GM12874 (cell line): ENCODE measurements around the gene PRRC2B.

Source experiments
- TF ChIP-seq, protein P1 (sequence below): IDR thresholded peaks from 2 replicates; pipeline ENCODE4 v1.5.1; 2011; ENCODE audit warnings: low read depth, mild to moderate bottlenecking, control low read depth, low read length, moderate library complexity; ENCODE audit not compliant: insufficient read depth

The PRRC2B gene

DNA sequence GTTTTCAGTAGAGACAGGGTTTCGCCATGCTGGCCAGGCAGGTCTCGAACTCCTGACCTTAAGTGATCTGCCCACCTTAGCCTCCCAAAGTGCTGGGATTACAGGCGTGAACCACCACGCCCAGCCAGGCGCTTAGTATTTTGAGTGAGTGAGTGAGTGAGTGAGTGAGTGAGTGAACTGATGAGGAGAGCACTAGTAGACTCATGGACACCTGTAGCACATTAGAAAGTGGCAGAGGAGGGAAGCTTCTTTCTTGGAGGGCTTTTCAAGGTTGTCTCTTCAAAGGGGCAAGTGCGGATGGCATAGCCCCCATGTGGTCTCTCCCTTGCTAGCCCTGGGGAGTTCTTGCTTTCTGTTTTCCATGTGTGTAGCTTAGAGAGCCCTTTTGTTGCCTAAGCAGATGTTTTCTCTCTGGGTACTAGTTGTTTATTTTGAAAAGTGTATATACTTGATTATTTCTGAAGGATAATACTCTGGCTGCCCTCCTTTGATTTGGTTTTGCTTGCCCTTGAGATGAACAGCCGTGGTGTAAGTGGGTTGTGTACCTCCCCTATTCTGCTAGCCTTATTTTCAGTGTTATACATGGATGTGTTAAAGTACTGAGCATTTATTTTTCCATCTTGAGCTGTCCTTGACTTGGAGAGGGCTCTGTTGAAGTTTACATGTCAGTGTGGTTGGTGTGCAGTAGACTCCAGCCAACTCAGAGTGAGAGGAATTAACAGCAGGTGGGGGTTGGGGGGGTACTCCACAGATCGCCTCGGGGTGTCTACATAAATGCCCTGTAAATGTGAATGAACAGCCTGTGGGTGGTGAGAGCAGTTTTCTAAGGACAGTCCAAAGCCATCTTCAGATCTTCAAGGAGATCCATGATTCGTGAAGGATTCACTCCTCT lies 35.5 kb downstream of the PRRC2B start:
- TF ChIP-seq, protein P1, sequence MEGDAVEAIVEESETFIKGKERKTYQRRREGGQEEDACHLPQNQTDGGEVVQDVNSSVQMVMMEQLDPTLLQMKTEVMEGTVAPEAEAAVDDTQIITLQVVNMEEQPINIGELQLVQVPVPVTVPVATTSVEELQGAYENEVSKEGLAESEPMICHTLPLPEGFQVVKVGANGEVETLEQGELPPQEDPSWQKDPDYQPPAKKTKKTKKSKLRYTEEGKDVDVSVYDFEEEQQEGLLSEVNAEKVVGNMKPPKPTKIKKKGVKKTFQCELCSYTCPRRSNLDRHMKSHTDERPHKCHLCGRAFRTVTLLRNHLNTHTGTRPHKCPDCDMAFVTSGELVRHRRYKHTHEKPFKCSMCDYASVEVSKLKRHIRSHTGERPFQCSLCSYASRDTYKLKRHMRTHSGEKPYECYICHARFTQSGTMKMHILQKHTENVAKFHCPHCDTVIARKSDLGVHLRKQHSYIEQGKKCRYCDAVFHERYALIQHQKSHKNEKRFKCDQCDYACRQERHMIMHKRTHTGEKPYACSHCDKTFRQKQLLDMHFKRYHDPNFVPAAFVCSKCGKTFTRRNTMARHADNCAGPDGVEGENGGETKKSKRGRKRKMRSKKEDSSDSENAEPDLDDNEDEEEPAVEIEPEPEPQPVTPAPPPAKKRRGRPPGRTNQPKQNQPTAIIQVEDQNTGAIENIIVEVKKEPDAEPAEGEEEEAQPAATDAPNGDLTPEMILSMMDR, result no peak

DNA sequence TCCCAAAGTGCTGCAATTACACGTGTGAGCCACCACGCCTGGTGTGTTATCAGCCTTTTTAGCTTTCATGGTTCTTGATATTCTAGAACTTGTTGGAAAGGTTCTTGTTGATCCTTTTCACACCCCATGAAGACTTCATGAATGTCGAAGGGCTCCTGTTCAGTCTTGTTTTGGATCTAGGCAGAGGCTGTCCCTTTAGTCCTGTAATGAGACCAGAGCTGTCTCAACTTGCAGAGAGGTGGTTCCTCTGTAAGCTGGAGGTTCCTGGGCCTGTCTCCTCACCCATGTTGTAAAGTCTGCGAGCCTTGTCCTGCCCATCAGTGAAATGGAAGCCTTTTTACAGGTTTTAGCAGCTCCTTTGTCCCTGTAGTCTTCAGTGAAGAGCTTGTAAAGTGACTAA lies 38.2 kb downstream of the PRRC2B start:
- TF ChIP-seq, protein P1, result no peak

DNA sequence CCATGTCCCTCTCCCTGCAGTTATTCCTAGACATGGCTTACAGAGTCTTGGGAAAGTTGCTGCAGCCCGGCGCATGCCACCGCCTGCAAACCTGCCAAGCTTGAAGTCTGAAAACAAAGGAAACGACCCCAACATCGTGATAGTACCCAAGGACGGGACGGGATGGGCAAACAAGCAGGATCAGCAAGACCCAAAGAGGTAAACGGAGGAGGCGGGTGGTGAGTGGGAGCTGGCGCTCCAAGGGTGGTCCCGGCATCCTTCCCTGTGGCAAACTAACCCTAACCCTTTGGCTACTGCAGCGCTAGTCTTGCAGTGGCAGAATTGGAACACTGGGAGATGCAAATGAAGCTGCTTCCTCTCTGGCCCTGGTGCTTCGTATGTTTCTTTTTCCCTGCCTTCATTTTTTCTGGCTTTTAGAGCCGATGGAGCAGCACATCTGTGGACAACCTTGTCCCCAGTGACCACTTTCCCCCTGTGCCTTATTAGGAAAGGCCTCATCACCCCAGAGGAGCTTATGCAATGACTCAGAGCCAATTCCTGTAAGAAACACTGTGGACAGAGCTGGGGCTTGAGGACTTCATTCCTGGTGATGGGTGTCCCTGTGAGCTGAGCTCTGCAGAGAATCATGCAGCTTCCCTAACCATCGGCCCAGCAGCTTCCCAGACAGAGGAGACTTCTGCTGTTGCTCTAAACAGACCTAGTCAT lies 38.9 kb downstream of the PRRC2B start:
- TF ChIP-seq, protein P1, result no peak

DNA sequence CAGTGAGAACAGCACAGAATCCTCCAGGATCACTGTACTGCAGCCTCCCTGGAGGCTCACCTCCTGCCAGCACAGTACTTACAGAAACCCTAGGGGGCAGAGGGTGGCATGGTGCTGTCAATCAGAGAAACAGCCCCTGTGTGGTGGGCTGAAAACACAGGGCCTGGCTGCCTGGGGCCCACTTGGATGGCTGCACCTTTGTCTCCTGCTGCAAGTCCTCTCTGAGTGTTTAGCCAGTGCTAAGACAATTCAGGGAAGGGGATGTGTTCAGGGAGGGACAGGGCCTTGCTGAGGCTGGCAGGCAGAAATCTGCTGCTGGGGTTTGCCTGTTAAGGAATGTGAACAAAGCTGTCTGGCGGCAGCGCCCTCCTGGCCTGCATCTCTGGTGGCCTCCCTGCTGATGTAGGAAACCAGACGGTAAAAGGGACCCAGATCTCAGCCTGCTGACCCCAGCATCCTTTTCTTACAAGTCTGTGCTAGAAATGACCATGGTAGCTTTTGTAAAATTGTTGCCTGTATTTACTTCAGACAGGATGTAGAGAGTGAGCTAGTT lies 39.5 kb downstream of the PRRC2B start:
- TF ChIP-seq, protein P1, result no peak

DNA sequence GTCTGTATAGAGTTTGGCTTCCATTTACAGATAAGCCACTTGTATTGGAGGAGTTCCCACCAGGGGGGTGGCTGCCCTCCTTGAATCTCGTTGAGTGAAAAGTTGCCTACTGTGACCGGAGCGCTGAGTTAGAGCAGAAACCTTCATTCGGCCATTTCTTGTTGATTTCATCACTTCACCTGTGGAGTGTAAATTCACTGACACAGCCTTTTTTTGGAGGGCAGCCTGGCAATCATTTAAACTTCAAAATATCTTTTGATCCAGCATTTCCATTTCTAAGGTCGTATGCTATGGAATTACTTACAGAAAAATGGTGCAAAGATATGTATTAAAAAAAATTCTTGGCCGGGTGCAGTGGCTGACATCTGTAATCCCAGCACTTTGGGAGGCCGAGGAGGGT lies 40.8 kb downstream of the PRRC2B start:
- TF ChIP-seq, protein P1, result no peak

DNA sequence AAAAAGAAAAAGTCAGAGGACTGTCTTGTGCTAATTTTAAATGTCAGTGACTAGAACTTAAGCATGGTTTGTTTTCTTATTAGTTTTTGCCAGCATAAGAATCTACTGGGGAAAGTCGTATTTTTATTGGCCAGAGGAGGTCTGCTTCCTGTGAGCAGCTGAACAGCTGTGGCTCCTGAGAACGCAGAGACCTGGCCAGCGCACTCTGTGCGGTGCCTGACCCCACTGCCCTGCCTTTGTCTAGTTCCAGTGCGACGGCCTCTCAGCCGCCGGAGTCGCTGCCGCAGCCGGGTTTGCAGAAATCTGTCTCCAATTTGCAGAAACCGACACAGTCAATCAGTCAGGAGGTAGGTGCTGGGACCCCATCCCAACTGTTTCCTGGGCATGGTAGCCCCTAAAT lies 42.5 kb downstream of the PRRC2B start:
- TF ChIP-seq, protein P1, result no peak

DNA sequence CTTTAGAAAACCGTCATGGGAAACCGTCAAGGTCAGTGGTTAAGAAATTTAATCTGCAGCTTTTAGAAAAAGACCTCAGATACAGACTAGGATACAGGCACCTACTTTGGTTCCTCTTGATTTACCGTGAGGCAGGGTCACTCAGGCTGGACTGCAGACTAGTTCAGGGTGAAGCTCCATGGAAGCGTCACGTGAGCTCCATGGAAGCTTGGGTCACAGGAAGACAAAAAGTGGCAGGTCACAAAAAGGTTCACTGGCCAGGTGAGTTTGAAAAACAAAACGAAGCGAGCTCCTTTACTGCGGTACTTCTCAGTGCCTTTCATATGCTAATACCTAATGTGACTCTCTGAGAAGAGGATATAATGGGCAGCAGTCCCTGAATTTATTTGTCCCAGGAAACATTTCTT lies 43.0 kb downstream of the PRRC2B start:
- TF ChIP-seq, protein P1, result no peak
